Measurements from ENCODE around the gene TESK2. TPM values are rescaled to one million over a fixed set of nuclear protein-coding genes. Genes with fewer than 3 reads are reported as not detected.

The TESK2 gene
- total and polyA plus RNA-seq, 11 donors: 0.50 to 4.7 (median 1.5) TPM

- H3K36me3 ChIP-seq: peaks cover 0 to 37% (median 34%) of the 10 kb centered on the region in 9 donors
- 0 to 1% (median 0%) methylated on average over 43 to 70 of the region's 70 CpGs for WGBS, 4 donors
- peaks cover 0 to 32% (median 22%) of the 10 kb centered on the region in 12 donors for H3K4me1 ChIP-seq
- ATAC-seq (peak; percentile 92 to 96 (median 96)), DNase-seq (peak; percentile 93 to 96 (median 96))
- peak within 1 kb of the TSS; percentile 89 to 99 (median 98) for H3K27ac ChIP-seq
- TF ChIP-seq, protein P1, sequence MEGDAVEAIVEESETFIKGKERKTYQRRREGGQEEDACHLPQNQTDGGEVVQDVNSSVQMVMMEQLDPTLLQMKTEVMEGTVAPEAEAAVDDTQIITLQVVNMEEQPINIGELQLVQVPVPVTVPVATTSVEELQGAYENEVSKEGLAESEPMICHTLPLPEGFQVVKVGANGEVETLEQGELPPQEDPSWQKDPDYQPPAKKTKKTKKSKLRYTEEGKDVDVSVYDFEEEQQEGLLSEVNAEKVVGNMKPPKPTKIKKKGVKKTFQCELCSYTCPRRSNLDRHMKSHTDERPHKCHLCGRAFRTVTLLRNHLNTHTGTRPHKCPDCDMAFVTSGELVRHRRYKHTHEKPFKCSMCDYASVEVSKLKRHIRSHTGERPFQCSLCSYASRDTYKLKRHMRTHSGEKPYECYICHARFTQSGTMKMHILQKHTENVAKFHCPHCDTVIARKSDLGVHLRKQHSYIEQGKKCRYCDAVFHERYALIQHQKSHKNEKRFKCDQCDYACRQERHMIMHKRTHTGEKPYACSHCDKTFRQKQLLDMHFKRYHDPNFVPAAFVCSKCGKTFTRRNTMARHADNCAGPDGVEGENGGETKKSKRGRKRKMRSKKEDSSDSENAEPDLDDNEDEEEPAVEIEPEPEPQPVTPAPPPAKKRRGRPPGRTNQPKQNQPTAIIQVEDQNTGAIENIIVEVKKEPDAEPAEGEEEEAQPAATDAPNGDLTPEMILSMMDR (IDR thresholded peaks at IDR 0.05): peak in 3 of 12 donors; percentile 5 to 27 (median 26)
- TF ChIP-seq POLR2A (IDR thresholded peaks at IDR 0.05): peak in 1 of 2 donors; percentile 60
- no peaks in the 10 kb centered on the region for H3K27me3 ChIP-seq
- intact Hi-C loops (cut with DNase I): loop anchor here in 4 of 10 donors (2.0 to 5.0 kb wide), 3 partner anchors 37 to 152 kb away; partner anchors contain the start of gene TESK2 (in 1 of the 4)
- H3K4me3 ChIP-seq: peak within 1 kb of the TSS; percentile 65 to 98 (median 86)
- H3K9me3 ChIP-seq: no peaks in the 10 kb centered on the region
Measured at GRCh38 chr1:45339789-45340558, 151.0 kb downstream of the TESK2 start, which contains the start of the genes MUTYH and TOE1. Gene MUTYH (minus strand): TSS chr1:45340440. CDS start chr1:45334505, 5,935 bp downstream. Gene TOE1 (plus strand): TSS chr1:45340170. CDS start chr1:45340253, 83 bp downstream.

DNA sequence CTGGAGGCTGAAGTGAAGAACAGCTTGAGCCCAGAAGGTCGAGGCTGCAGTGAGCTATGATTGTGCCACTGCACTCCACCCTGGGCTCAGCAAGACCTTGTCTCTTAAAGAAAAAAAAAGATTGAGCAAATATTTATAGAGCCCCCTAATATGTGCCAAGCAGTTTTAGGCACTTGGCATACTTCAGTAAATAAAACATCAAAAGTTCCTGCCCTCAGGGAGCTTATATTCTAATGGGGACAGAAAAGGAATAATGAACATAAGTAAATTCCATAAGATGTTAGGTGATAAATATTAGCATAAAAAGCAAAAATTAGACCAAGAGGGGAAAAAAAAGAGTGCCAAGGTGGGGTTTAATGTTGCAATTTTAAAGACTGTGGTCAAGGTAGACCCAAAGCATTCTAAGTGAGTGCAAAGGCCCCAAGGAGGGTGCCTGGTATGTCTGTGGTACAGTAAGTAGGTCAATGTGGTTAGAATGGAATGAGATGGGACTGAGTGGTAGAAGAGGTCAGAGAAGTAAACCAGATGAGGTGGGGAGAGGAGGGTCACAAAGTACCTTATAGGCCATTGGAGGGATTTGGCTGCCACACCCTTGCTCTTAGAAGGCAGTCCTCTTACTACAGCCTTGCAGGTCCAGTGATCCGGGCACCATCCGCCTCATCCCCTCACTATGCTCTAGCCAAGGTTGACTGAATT, 153.2 kb downstream of the TESK2 start:
- TF ChIP-seq, protein P1 (IDR thresholded peaks at IDR 0.05): no peak
- no peak for TF ChIP-seq POLR2A (IDR thresholded peaks at IDR 0.05)
- 80 to 96% (median 96%) methylated on average over 3 of the region's 3 CpGs for WGBS, 4 donors
- intact Hi-C loops (cut with DNase I): loop anchor here in 1 of 10 donors (5.0 kb wide), 1 partner anchor 35 kb away; no protein-coding TSS in a partner anchor
- Histone ChIP-seq H3K4me1 (peaks cover 0 to 40% (median 26%) of the 10 kb centered on the region in 12 donors), H3K36me3 (peaks cover 0 to 34% (median 26%) of the 10 kb centered on the region in 9 donors), H3K27me3 (no peaks in the 10 kb centered on the region), H3K4me3 (no peak overlapping the region), H3K27ac (no peak overlapping the region), H3K9me3 (no peaks in the 10 kb centered on the region)
- ATAC-seq (no peak), DNase-seq (no peak)

DNA sequence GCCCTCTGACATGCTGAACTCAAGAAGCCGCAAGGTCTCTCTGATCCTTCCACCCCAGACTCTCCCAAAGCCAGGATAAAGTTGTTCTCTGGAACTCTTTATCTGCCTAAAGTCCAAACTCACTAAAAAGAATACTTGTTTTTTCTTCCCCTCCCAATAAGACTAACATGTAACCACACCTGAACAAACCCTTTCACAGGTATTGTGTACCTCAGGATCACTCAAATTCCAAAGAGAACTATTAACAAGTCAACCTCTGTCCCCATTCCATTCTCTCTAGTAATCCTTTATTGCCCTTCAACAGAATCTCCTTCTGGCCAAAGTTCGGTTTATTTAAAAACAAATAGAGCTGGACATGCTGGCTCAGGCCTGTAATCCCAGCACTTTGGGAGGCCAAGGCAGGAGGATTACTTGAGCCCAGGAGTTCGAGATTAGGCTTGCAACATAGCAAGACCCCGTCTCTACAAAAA, 155.1 kb downstream of the TESK2 start:
- no peak for TF ChIP-seq POLR2A (IDR thresholded peaks at IDR 0.05)
- TF ChIP-seq, protein P1 (IDR thresholded peaks at IDR 0.05): no peak
- Histone ChIP-seq H3K4me3 (no peak overlapping the region), H3K9me3 (no peaks in the 10 kb centered on the region), H3K4me1 (peaks cover 0 to 24% (median 15%) of the 10 kb centered on the region in 12 donors), H3K36me3 (peaks cover 0 to 40% (median 32%) of the 10 kb centered on the region in 9 donors), H3K27me3 (no peaks in the 10 kb centered on the region), H3K27ac (no peak overlapping the region)
- intact Hi-C loops (cut with DNase I): loop anchor here in 1 of 10 donors (5.0 kb wide), 1 partner anchor 34 kb away; no protein-coding TSS in a partner anchor
- 93 to 98% (median 95%) methylated on average over 4 of the region's 4 CpGs for WGBS, 4 donors
- DNase-seq (no peak), ATAC-seq (no peak)

Data from heart left ventricle (tissue), 16 donors.